ENCODE data around the gene MT1H. TPM values are rescaled to one million over a fixed set of nuclear protein-coding genes. Genes with fewer than 3 reads are reported as not detected.

MT1H gene
- total and polyA plus RNA-seq, 2 donors (not counting 1 experiment from before 2014, with no cell fraction given), result not detected

DNA sequence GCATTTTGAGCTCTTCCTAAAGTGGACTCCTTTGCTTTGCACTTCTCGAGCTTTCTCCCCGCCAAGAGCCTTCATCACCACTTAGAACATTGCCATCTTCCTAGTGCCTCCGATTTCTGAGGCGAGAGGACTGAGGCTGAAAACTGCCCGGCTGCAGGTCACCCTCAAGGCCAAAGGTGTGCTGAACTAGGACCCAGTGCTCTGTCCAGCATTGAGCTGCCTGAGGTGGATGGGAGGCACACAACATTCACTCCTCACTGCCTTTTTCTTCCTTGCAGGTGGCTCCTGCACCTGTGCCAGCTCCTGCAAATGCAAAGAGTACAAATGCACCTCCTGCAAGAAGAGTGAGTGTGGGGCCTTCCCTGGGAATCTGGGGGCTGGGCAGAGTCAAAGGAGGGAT lies 25.8 kb upstream of the MT1H start:
- Mint-ChIP-seq H3K9me3 (ENCODE audit: insufficient read depth) (no peaks in the 10 kb centered on the region), H3K4me1 (peaks cover 15% of the 10 kb centered on the region), H3K27ac (no peak overlapping the region), H3K27me3 (peaks cover 72% of the 10 kb centered on the region), H3K4me3 (peak overlapping the region; percentile 67)
- ChIA-PET CTCF (interaction anchor here (0.7 to 2.1 kb wide), 7 partner anchors 9 to 130 kb away, joined by 3 to 12 read pairs (median 5); partner anchors contain the start of gene MT1B), POLR2A (interaction anchor here (0.6 to 1.4 kb wide), 2 partner anchors 35 to 274 kb away, joined by 3 to 9 read pairs; partner anchors contain the start of gene MT2A)
- no peaks in the 10 kb centered on the region for H3K79me2 ChIP-seq (ENCODE audit: control insufficient read depth, insufficient read depth, low read length)
- H3K27me3 ChIP-seq (replicated peaks in 1 of 4; ENCODE audit: control extremely low read depth in 1 of 4, control insufficient read depth in 3 of 4, insufficient read depth in 4 of 4, low read length in 3 of 4), result peaks cover 0 to 68% (median 21%) of the 10 kb centered on the region in 4 experiments
- H3K27ac ChIP-seq (ENCODE audit: low read length in 2 of 2), result no peak overlapping the region
- DNase-seq, result no peak
- H3K9me3 ChIP-seq (ENCODE audit: control extremely low read depth in 1 of 3, control insufficient read depth in 2 of 3, insufficient read depth in 1 of 3, low read length in 2 of 3), result peaks cover 0 to 4% (median 0%) of the 10 kb centered on the region in 3 donors
- peak overlapping the region in 2 of 5 experiments; percentile 33 for H3K4me3 ChIP-seq (ENCODE audit: control extremely low read depth in 1 of 5, extremely low read depth in 1 of 5, insufficient read depth in 1 of 5, low read depth in 2 of 5, low read length in 4 of 5)
- intact Hi-C loops (cut with micrococcal nuclease), result loop anchor here (1.0 kb wide), 2 partner anchors 13 to 36 kb away; partner anchors contain the start of genes MT1F and MT2A
- TF ChIP-seq CTCF (IDR thresholded peaks at IDR 0.05) (no peak), EZH2 (IDR thresholded peaks at IDR 0.05; ENCODE audit: borderline replicate concordance, insufficient read depth, low read depth, low read length, poor library complexity, severe bottlenecking) (no peak)
- ATAC-seq (ENCODE audit: low read depth), result no peak
- no peaks in the 10 kb centered on the region for H3K36me3 ChIP-seq (replicated peaks in 1 of 2; ENCODE audit: control extremely low read depth in 1 of 2, control insufficient read depth in 1 of 2, extremely low read depth in 1 of 2, insufficient read depth in 2 of 2, low read length in 1 of 2)
- H3K9ac ChIP-seq (ENCODE audit: low read length), result peak overlapping the region; percentile 40
- no peak overlapping the region for H2AFZ ChIP-seq (ENCODE audit: insufficient read depth, low read depth, low read length, poor library complexity, severe bottlenecking)
- 53% methylated on average over 5 of the region's 5 CpGs for WGBS (ENCODE audit: insufficient coverage)
- H4K20me1 ChIP-seq (ENCODE audit: control insufficient read depth, insufficient read depth, low read length, poor library complexity, severe bottlenecking), result no peaks in the 10 kb centered on the region
- H3K4me1 ChIP-seq (ENCODE audit: control insufficient read depth in 2 of 2, insufficient read depth in 2 of 2, low read length in 2 of 2), result peaks cover 14 to 16% of the 10 kb centered on the region in 2 donors
- H3K4me2 ChIP-seq (replicated peaks; ENCODE audit: low read depth, low read length, poor library complexity, severe bottlenecking), result peak overlapping the region; percentile 65

DNA sequence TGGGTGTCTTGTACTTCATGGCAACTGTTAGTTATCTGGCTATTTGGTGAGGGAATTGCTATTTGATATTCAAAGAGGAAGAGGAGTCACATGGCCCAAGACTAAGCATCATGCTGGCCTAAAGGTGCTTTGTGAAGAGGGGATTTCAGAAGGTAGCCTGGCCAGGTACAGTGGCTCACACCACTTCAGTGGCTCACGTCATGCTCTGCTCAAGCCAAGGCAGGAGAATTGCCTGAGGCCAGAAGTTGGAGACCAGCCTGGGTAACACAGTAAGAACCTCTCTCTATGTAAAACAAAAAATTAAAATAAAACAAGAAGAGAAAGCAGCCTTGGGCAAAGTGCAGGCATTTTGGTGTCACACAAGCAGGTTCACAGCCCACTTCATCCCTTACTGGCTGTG lies 24.3 kb upstream of the MT1H start:
- no peak overlapping the region for H3K4me3 ChIP-seq (ENCODE audit: control extremely low read depth in 1 of 5, extremely low read depth in 1 of 5, insufficient read depth in 1 of 5, low read depth in 2 of 5, low read length in 4 of 5)
- TF ChIP-seq CTCF (IDR thresholded peaks at IDR 0.05), result no peak
- TF ChIP-seq EZH2 (IDR thresholded peaks at IDR 0.05; ENCODE audit: borderline replicate concordance, insufficient read depth, low read depth, low read length, poor library complexity, severe bottlenecking), result no peak
- no CpG with 5 or more reads among the region's 1 CpG for WGBS (ENCODE audit: insufficient coverage)
- no peaks in the 10 kb centered on the region for H3K36me3 ChIP-seq (replicated peaks in 1 of 2; ENCODE audit: control extremely low read depth in 1 of 2, control insufficient read depth in 1 of 2, extremely low read depth in 1 of 2, insufficient read depth in 2 of 2, low read length in 1 of 2)
- Mint-ChIP-seq H3K9me3 (ENCODE audit: insufficient read depth) (no peaks in the 10 kb centered on the region), H3K4me3 (no peak overlapping the region), H3K27ac (no peak overlapping the region), H3K27me3 (peaks cover 57% of the 10 kb centered on the region), H3K4me1 (peaks cover 15% of the 10 kb centered on the region)
- ATAC-seq (ENCODE audit: low read depth) (no peak), DNase-seq (no peak)
- H3K4me1 ChIP-seq (ENCODE audit: control insufficient read depth in 2 of 2, insufficient read depth in 2 of 2, low read length in 2 of 2), result peaks cover 14 to 16% of the 10 kb centered on the region in 2 donors
- intact Hi-C loops (cut with micrococcal nuclease), result no loop called here
- H3K9me3 ChIP-seq (ENCODE audit: control extremely low read depth in 1 of 3, control insufficient read depth in 2 of 3, insufficient read depth in 1 of 3, low read length in 2 of 3), result peaks cover 0 to 4% (median 0%) of the 10 kb centered on the region in 3 donors
- H3K4me2 ChIP-seq (replicated peaks; ENCODE audit: low read depth, low read length, poor library complexity, severe bottlenecking), result no peak overlapping the region
- H3K27me3 ChIP-seq (replicated peaks in 1 of 4; ENCODE audit: control extremely low read depth in 1 of 4, control insufficient read depth in 3 of 4, insufficient read depth in 4 of 4, low read length in 3 of 4), result peaks cover 0 to 56% (median 15%) of the 10 kb centered on the region in 4 experiments
- ChIA-PET CTCF (interaction anchor here (2.1 kb wide), 1 partner anchor 57 kb away, joined by 12 read pairs; no protein-coding TSS in a partner anchor), POLR2A (no interaction called here)
- no peak overlapping the region for H3K9ac ChIP-seq (ENCODE audit: low read length)
- no peak overlapping the region for H3K27ac ChIP-seq (ENCODE audit: low read length in 2 of 2)
- H3K79me2 ChIP-seq (ENCODE audit: control insufficient read depth, insufficient read depth, low read length), result no peaks in the 10 kb centered on the region
- no peak overlapping the region for H2AFZ ChIP-seq (ENCODE audit: insufficient read depth, low read depth, low read length, poor library complexity, severe bottlenecking)
- no peaks in the 10 kb centered on the region for H4K20me1 ChIP-seq (ENCODE audit: control insufficient read depth, insufficient read depth, low read length, poor library complexity, severe bottlenecking)

All from B cell (primary cell).